Lower leg skin (tissue), 3 donors: ENCODE results near the gene ACP4.
"Not testable (repeated sequence)": the region's sequence is repeated elsewhere in the genome, so short reads cannot be mapped to it uniquely, and the experiment has no call there.

Experiments used
- POLR2A ChIP-seq, 2 donors: fragments of 450-650 bp; IDR thresholded peaks; one replicate each; pipeline ENCODE4 v1.6.1; 2016 to 2017; ENCODE audit warnings: antibody characterized with exemption in 2 of 2, mild to moderate bottlenecking in 1 of 2, moderate library complexity in 1 of 2
- TF ChIP-seq, protein P1 (sequence below), 3 donors: fragments of 450-650 bp; IDR thresholded peaks; one replicate each; pipeline ENCODE4 v1.5.1; 2016; ENCODE audit warnings: antibody characterized with exemption in 3 of 3, mild to moderate bottlenecking in 3 of 3, moderate library complexity in 2 of 3

DNA sequence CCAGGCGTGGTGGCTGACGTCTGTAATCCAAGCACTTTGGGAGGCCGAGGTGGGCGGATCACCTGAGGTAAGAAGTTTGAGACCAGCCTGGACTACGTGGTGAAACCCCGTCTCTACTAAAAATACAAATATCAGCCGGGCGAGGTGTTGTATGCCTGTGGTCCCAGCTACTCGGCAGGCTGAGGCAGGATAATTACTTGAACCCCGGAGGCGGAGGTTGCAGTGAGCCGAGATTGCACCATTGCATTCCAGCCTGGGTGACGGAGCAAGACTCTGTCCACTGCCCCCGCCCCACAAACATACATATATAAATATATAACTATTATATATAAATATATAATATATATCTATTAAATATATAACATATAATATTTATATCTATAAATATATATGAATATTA, 43.1 kb upstream of the ACP4 start:
- TF ChIP-seq, protein P1, sequence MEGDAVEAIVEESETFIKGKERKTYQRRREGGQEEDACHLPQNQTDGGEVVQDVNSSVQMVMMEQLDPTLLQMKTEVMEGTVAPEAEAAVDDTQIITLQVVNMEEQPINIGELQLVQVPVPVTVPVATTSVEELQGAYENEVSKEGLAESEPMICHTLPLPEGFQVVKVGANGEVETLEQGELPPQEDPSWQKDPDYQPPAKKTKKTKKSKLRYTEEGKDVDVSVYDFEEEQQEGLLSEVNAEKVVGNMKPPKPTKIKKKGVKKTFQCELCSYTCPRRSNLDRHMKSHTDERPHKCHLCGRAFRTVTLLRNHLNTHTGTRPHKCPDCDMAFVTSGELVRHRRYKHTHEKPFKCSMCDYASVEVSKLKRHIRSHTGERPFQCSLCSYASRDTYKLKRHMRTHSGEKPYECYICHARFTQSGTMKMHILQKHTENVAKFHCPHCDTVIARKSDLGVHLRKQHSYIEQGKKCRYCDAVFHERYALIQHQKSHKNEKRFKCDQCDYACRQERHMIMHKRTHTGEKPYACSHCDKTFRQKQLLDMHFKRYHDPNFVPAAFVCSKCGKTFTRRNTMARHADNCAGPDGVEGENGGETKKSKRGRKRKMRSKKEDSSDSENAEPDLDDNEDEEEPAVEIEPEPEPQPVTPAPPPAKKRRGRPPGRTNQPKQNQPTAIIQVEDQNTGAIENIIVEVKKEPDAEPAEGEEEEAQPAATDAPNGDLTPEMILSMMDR (IDR thresholded peaks at IDR 0.05), result not testable (repeated sequence)
- not testable (repeated sequence) for TF ChIP-seq POLR2A (IDR thresholded peaks at IDR 0.05)
